Measurements from ENCODE around the gene CSAG1.
"Not testable (repeated sequence)": the region's sequence is repeated elsewhere in the genome, so short reads cannot be mapped to it uniquely, and the experiment has no call there.

Gene CSAG1

GRCh38 chrX:152697952-152698931, 35.3 kb downstream of the CSAG1 start, which contains the start of gene MAGEA3:
Gene MAGEA3 (plus strand): TSS chrX:152698794. CDS start chrX:152700833, 2,039 bp downstream.
- not testable (repeated sequence) for DNase-seq

DNA sequence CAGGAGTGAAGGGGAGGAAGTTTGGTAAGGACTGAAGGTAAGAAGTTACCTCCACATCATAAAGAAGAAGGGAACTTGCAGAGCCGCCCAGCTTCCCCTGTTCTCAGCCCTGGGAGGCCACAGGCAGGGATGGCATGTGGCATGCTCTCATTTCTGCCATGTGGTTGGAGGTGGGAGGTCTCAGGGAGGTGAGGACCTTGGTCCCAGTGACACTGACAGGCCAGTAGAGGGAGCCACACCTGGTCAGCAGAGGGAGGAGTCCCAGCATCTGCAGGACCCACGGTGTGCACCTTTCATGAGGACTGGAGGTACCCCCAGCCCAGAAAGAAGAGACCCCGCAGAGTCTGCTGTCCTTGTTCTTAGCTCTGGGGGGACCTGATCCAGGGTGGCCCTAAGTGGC, 52.5 kb downstream of the CSAG1 start:
- not testable (repeated sequence) for DNase-seq

Measured in HCEC 1CT (cell line).